Pancreas (tissue), 10 donors: Measurements from ENCODE around the gene COX6A1. TPM values are rescaled to one million over a fixed set of nuclear protein-coding genes. Genes with fewer than 3 reads are reported as not detected.
A peak's percentile ranks its signal among the peaks of the same experiment; 100 is the strongest.

Experiments used
- ATAC-seq, 4 donors: fragments of 200-7000 bp; cut with Tn5 transposase; one replicate each; pipeline versions ENCODE4 v1.8.0 to v1.9.1; 2020; ENCODE audit warnings: mild to moderate bottlenecking in 4 of 4, moderate library complexity in 4 of 4
- DNase-seq, 6 donors: peaks; one replicate each; pipeline ENCODE4 v3.0.0-alpha.2; 2020
- FAIRE-seq: peaks from 2 replicates; lab custom pipeline; 2012; peaks lifted over from hg19 to GRCh38; lab: Jason Lieb, UNC
- H3K27ac ChIP-seq, 4 donors: fragments of 200-600 bp; sonication (generic); 1 replicate in 3 of 4; 2 replicates in 1 of 4; pipeline versions ENCODE4 v1.5.0 to v1.8.0; 2020
- H3K27me3 ChIP-seq, 4 donors: fragments of 200-600 bp; one replicate each; pipeline ENCODE4 v1.8.0; 2021
- H3K36me3 ChIP-seq, 3 donors: fragments of 200-600 bp; sonication (generic) in 1 of 3; one replicate each; pipeline versions ENCODE4 v1.5.0 to v1.8.0; 2020 to 2021
- H3K4me1 ChIP-seq, 3 donors: fragments of 200-600 bp; one replicate each; pipeline ENCODE4 v1.8.0; 2021
- H3K4me3 ChIP-seq, 4 donors: fragments of 200-600 bp; sonication (generic) in 2 of 4; one replicate each; pipeline versions ENCODE4 v1.5.0 to v1.8.0; 2020 to 2021
- H3K9me3 ChIP-seq, 4 donors: fragments of 200-600 bp; one replicate each; pipeline ENCODE4 v1.8.0; 2021
- WGBS, 2 donors: extraction: QIAGEN DNeasy Blood & Tissue Kit; methylation state at CpG; one replicate each; pipeline ENCODE4 v1.1.7; 2013; 5-methylcytosine and 5-hydroxymethylcytosine counted together
- intact Hi-C, 3 donors: fragments of 100-400 bp; cut with DNase I; formaldehyde crosslinking; loops; one replicate each; pipeline versions ENCODE4 v1.11.1 to v1.14.2; 2022
- polyA plus RNA-seq, 2 donors: library from polyadenylated mRNA; stranded (reverse); fragments of 200-250 nt; gene quantifications; one replicate each; pipeline ENCODE4 v1.2.3, GENCODE V29; 2013
- total RNA-seq, 6 donors: library from RNA; stranded (reverse); fragmentation: NEBNext Ultra II Directional in 4 of 6; extraction: Animal tissue kit (Norgen Biotek cat#: 25700) in 4 of 6; gene quantifications; one replicate each; pipeline versions ENCODE4 v1.2.1 to v1.2.4, GENCODE V29; 2021 to 2023
- TF ChIP-seq, protein P1 (sequence below), 4 donors: fragments of 200-600 bp; sonication (generic) in 3 of 4; IDR thresholded peaks; one replicate each; pipeline versions ENCODE4 v1.5.0 to v1.8.0; 2021; ENCODE audit warnings: antibody characterized with exemption in 4 of 4
- donor health status: healthy with polysubstance abuse.
- donor health status: DM: no; HTN: no; CAD: no; lungs with moderate emphysema.
- donor health status: DM: no; HTN: no; CAD: no.
- donor health status: control.
- donor health status: control.
- donor health status: Bipolar disorder and iron deficiency.
- donor health status: DM: yes; HTN: yes; CAD: no.
- donor health status: DM: no; HTN: no; CAD: no.
- donor health status: DM: no; HTN: no; CAD: no.
- donor health status: DM: yes; HTN: yes; CAD: no.

The COX6A1 gene
- total and polyA plus RNA-seq, 8 donors = 118 to 324 (median 144) TPM

DNA sequence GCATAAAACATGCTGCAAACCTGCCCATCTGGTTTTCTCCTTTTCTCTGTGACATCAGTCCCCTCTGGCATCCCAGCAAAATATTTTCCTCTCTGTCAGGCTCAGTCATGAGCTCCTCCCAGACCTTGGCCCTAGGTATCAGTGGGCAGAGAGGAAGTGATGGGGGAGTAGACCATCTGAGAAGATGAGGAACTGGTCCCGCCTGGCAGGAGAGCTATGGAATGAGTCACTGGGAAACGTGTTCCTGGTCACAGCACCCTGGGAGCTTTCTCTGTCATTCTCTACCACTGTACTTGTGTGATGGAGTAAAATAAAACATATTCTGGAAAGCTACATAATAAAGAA is 36.7 kb downstream of the COX6A1 start:
- Histone ChIP-seq H3K27ac (peak overlapping the region in 2 of 4 donors; percentile 17 to 50), H3K9me3 (no peaks in the 10 kb centered on the region), H3K36me3 (no peaks in the 10 kb centered on the region), H3K4me1 (peaks cover 0 to 4% (median 0%) of the 10 kb centered on the region in 3 donors), H3K4me3 (no peak overlapping the region), H3K27me3 (no peaks in the 10 kb centered on the region)
- intact Hi-C loops = no loop called here
- DNase-seq (peak in 1 of 6 donors; percentile 47), FAIRE-seq (no peak), ATAC-seq (peak; percentile 28 to 74 (median 48))
- 20 to 39% methylated on average over 2 of the region's 2 CpGs for WGBS, 2 donors
- TF ChIP-seq, protein P1, sequence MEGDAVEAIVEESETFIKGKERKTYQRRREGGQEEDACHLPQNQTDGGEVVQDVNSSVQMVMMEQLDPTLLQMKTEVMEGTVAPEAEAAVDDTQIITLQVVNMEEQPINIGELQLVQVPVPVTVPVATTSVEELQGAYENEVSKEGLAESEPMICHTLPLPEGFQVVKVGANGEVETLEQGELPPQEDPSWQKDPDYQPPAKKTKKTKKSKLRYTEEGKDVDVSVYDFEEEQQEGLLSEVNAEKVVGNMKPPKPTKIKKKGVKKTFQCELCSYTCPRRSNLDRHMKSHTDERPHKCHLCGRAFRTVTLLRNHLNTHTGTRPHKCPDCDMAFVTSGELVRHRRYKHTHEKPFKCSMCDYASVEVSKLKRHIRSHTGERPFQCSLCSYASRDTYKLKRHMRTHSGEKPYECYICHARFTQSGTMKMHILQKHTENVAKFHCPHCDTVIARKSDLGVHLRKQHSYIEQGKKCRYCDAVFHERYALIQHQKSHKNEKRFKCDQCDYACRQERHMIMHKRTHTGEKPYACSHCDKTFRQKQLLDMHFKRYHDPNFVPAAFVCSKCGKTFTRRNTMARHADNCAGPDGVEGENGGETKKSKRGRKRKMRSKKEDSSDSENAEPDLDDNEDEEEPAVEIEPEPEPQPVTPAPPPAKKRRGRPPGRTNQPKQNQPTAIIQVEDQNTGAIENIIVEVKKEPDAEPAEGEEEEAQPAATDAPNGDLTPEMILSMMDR (IDR thresholded peaks at IDR 0.05) = no peak

DNA sequence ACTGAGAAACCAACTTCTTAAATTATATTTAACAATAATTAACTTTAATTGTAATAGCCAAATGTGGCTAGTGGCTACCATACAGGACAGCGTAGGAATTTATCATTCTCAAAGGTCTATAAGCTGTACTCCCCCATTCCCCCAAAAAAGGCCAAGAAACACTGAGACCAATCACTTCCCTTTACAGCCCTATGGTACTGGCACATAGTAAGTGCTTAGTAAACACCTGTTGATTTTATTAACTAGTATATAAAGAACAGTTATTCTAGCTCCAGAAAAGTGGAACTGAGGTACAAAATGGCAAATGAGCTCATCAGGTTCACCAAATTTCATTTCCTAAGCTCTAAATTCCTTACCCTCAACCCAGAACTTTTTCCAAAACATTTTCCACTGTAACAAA is 37.7 kb downstream of the COX6A1 start:
- Histone ChIP-seq H3K27me3 (no peaks in the 10 kb centered on the region), H3K9me3 (no peaks in the 10 kb centered on the region), H3K4me1 (no peaks in the 10 kb centered on the region), H3K36me3 (no peaks in the 10 kb centered on the region), H3K4me3 (no peak overlapping the region), H3K27ac (no peak overlapping the region)
- DNase-seq (no peak), FAIRE-seq (no peak), ATAC-seq (no peak)
- TF ChIP-seq, protein P1 (IDR thresholded peaks at IDR 0.05) = no peak
- intact Hi-C loops = no loop called here
- WGBS, 2 donors = 98 to 100% methylated on average over 1 of the region's 1 CpG

DNA sequence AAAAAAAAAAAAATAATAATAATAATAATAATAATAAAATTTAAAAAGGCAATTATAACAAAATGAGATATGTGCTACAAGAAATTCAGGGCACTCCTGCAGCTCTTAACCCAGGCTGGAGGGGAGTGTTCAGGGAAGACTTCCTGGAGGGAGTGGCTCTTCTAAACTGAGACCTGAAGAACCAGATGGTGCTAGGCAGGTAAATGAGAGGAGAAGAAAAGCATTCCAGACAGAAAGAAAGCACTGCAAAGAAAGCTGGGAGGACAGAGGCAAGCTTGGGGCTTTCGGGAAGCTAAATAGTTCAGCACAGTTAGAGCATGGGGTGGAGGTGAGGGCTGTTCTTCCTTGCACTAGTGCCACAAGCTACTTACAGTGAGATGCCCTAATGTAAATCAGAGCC is 41.5 kb downstream of the COX6A1 start:
- 94 to 96% methylated on average over 1 of the region's 1 CpG for WGBS, 2 donors
- intact Hi-C loops = no loop called here
- no peak for DNase-seq
- Histone ChIP-seq H3K27me3 (no peaks in the 10 kb centered on the region), H3K4me3 (no peak overlapping the region), H3K4me1 (no peaks in the 10 kb centered on the region), H3K9me3 (no peaks in the 10 kb centered on the region), H3K27ac (no peak overlapping the region), H3K36me3 (no peaks in the 10 kb centered on the region)
- TF ChIP-seq, protein P1 (IDR thresholded peaks at IDR 0.05) = no peak
- no peak for FAIRE-seq
- no peak for ATAC-seq

DNA sequence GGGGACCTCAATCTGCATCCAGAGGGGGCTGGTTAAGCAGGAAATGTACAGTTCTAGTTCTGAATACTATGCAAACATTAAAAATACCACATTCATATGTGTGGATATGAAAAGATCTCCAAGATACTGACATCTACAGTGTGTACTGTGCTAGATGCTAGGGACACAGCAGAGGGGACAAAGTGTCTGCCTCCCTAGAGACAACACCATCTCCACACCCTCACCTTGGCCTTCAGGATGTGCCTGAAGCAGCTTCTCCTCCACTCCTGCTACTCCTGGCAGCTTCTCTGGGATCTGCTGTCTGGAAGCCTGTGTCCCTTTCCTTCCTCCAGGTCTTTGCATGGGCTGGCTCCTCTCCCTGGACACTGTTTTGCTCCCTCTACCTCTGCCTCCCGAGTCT is 42.3 kb downstream of the COX6A1 start:
- DNase-seq (no peak), ATAC-seq (no peak), FAIRE-seq (no peak)
- no peaks in the 10 kb centered on the region for H3K9me3 ChIP-seq
- no peaks in the 10 kb centered on the region for H3K4me1 ChIP-seq
- no peaks in the 10 kb centered on the region for H3K27me3 ChIP-seq
- WGBS, 2 donors = 54 to 69% methylated on average over 1 of the region's 1 CpG
- TF ChIP-seq, protein P1 (IDR thresholded peaks at IDR 0.05) = no peak
- H3K27ac ChIP-seq = no peak overlapping the region
- no peak overlapping the region for H3K4me3 ChIP-seq
- H3K36me3 ChIP-seq = no peaks in the 10 kb centered on the region
- intact Hi-C loops = no loop called here

DNA sequence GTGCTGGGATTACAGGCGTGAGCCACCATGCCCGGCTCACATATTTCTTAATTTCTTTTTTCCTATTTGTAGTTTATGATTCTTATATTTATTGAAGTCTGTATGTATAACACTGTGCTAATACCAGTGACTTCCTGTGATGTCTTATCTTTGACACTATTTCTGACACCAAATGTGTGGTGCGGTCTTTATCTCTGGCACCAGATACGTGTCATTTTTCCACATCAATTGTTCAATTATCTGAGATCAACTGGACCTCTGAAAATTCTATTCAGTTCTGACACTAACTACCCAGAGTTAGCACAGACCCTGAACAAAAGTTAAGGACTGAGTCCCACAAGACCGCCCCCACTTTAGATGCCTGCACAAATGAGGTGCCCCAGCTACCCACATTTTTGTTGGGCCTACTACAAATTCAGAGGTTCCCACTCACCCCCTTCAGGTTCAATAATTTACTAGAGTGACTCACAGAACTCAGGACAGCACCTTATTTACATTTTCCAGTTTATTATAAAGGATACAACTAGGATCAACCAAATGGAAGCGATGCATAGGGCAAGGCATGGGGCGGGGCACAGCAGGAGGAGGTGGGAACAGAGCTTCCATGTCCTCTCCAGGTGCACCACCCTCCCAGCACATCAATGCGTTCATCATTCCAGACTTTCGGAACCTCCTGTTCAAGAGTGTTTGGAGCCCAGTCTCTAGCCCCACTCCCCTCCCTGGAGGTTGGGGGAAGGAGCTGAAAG is 43.3 kb downstream of the COX6A1 start:
- Histone ChIP-seq H3K27me3 (no peaks in the 10 kb centered on the region), H3K36me3 (no peaks in the 10 kb centered on the region), H3K4me1 (no peaks in the 10 kb centered on the region), H3K9me3 (no peaks in the 10 kb centered on the region), H3K27ac (no peak overlapping the region), H3K4me3 (no peak overlapping the region)
- TF ChIP-seq, protein P1 (IDR thresholded peaks at IDR 0.05) = no peak
- intact Hi-C loops = no loop called here
- 93 to 96% methylated on average over 9 of the region's 9 CpGs for WGBS, 2 donors
- ATAC-seq (no peak), FAIRE-seq (no peak), DNase-seq (no peak)
